Neural cell (in vitro differentiated cells): ENCODE results near the gene ZNF407. TPM values are rescaled to one million over a fixed set of nuclear protein-coding genes. Genes with fewer than 3 reads are reported as not detected.

Source experiments
- H2AFZ ChIP-seq: fragments of 200-600, 300-800 bp; sonication (generic), shearing (Covaris generic); 2 replicates; pipeline ENCODE4 v1.6.0; 2014; ENCODE audit warnings: low read depth, mild to moderate bottlenecking, antibody characterized with exemption, low read length, moderate library complexity
- H3F3A ChIP-seq: fragments of 200-600 bp; shearing (Covaris generic); 2 replicates; pipeline ENCODE4 v1.6.1; 2016; ENCODE audit warnings: mild to moderate bottlenecking, moderate library complexity, mixed read lengths, antibody characterized with exemption, low read length; ENCODE audit not compliant: insufficient read depth, poor library complexity, severe bottlenecking
- H3K27ac ChIP-seq: fragments of 200-600, 300-800 bp; sonication (generic), shearing (Covaris generic); 2 replicates; pipeline ENCODE4 v1.5.1; 2014; ENCODE audit warnings: mild to moderate bottlenecking, low read length, moderate library complexity
- H3K27me3 ChIP-seq: fragments of 300-800, 200-600 bp; sonication (generic), shearing (Covaris generic); 2 replicates; pipeline ENCODE4 v1.6.0; 2014; ENCODE audit warnings: mild to moderate bottlenecking, low read depth, low read length, moderate library complexity; ENCODE audit not compliant: insufficient read depth
- H3K36me3 ChIP-seq: fragments of 300-800, 200-600 bp; sonication (generic), shearing (Covaris generic); 2 replicates; pipeline ENCODE4 v1.5.1; 2014; ENCODE audit warnings: mild to moderate bottlenecking, antibody characterized with exemption, low read length, moderate library complexity; ENCODE audit not compliant: insufficient read depth
- H3K4me2 ChIP-seq: fragments of 300-800, 200-600 bp; sonication (generic), shearing (Covaris generic); 2 replicates; pipeline ENCODE4 v1.6.0; 2014; ENCODE audit warnings: mild to moderate bottlenecking, low read length
- H3K4me3 ChIP-seq: fragments of 300-800, 200-600 bp; sonication (generic), shearing (Covaris generic); 2 replicates; pipeline ENCODE4 v1.5.1; 2014; ENCODE audit warnings: mild to moderate bottlenecking, low read length, moderate library complexity
- H3K79me2 ChIP-seq: fragments of 200-600 bp; shearing (Covaris generic); replicated peaks from 2 replicates; pipeline ENCODE4 v1.6.0; 2014; ENCODE audit warnings: mild to moderate bottlenecking, low read length, moderate library complexity; ENCODE audit not compliant: insufficient read depth
- H3K9ac ChIP-seq: fragments of 300-800, 200-600 bp; sonication (generic), shearing (Covaris generic); 2 replicates; pipeline ENCODE4 v1.6.1; 2016; ENCODE audit warnings: mild to moderate bottlenecking, low read length, mixed read lengths
- H3K9me2 ChIP-seq: fragments of 200-600 bp; shearing (Covaris generic); 2 replicates; pipeline ENCODE4 v1.6.1; 2016; ENCODE audit warnings: mild to moderate bottlenecking, low read length, mixed read lengths; ENCODE audit not compliant: insufficient read depth
- H3K9me3 ChIP-seq: fragments of 200-600, 300-800 bp; sonication (generic), shearing (Covaris generic); 2 replicates; pipeline ENCODE4 v1.6.1; 2016; ENCODE audit warnings: mild to moderate bottlenecking, mixed run types, low read length, moderate library complexity, mixed read lengths
- H4K20me1 ChIP-seq: fragments of 200-600 bp; shearing (Covaris generic); 2 replicates; pipeline ENCODE4 v1.6.1; 2016; ENCODE audit warnings: mild to moderate bottlenecking, mixed run types; ENCODE audit not compliant: insufficient read depth
- EP300 ChIP-seq: fragments of 450-650 bp; conservative IDR thresholded peaks from 2 replicates; pipeline ENCODE4 v1.6.1; 2014; ENCODE audit warnings: antibody characterized with exemption, mild to moderate bottlenecking, moderate library complexity; ENCODE audit not compliant: poor library complexity, severe bottlenecking
- EZH2 ChIP-seq: fragments of 200-600, 300-800 bp; shearing (Covaris generic), sonication (generic); IDR thresholded peaks from 2 replicates; pipeline ENCODE4 v1.6.1; 2014; ENCODE audit warnings: antibody characterized with exemption, low read length, borderline replicate concordance, mild to moderate bottlenecking; ENCODE audit not compliant: insufficient read depth, poor library complexity, severe bottlenecking
- MXI1 ChIP-seq: fragments of 450-650 bp; conservative IDR thresholded peaks from 2 replicates; pipeline ENCODE4 v1.6.1; 2014; ENCODE audit warnings: antibody characterized with exemption, mild to moderate bottlenecking; ENCODE audit not compliant: poor library complexity, severe bottlenecking
- POLR2AphosphoS5 ChIP-seq: IDR thresholded peaks from 2 replicates; pipeline ENCODE4 v1.6.1; 2012
- RAD21 ChIP-seq: fragments of 450-650 bp; conservative IDR thresholded peaks from 2 replicates; pipeline ENCODE4 v1.6.1; 2014; ENCODE audit warnings: antibody characterized with exemption, mild to moderate bottlenecking, moderate library complexity
- SMC3 ChIP-seq: fragments of 450-650 bp; conservative IDR thresholded peaks from 2 replicates; pipeline ENCODE4 v1.6.1; 2014; ENCODE audit warnings: antibody characterized with exemption, mild to moderate bottlenecking, moderate library complexity; ENCODE audit not compliant: poor library complexity
- TAF1 ChIP-seq: IDR thresholded peaks from 2 replicates; pipeline ENCODE4 v1.6.1; 2012; ENCODE audit warnings: low read depth
- polyA plus RNA-seq: library from polyadenylated mRNA; depleted of rRNA; stranded (reverse); fragments of >200 nt; gene quantifications from 2 replicates; pipeline ENCODE4 v1.2.3, GENCODE V29; 2014
- TF ChIP-seq, protein P1 (sequence below): IDR thresholded peaks from 2 replicates; pipeline ENCODE4 v1.6.1; 2012; ENCODE audit warnings: borderline replicate concordance
- TF ChIP-seq, protein P2 (sequence below): fragments of 450-650 bp; IDR thresholded peaks from 2 replicates; pipeline ENCODE4 v1.5.1; 2014; ENCODE audit warnings: antibody characterized with exemption, mild to moderate bottlenecking, moderate library complexity; ENCODE audit not compliant: poor library complexity, severe bottlenecking

The ZNF407 gene
- polyA plus RNA-seq, 1 donor from 2014 or later = 2.9 TPM

DNA sequence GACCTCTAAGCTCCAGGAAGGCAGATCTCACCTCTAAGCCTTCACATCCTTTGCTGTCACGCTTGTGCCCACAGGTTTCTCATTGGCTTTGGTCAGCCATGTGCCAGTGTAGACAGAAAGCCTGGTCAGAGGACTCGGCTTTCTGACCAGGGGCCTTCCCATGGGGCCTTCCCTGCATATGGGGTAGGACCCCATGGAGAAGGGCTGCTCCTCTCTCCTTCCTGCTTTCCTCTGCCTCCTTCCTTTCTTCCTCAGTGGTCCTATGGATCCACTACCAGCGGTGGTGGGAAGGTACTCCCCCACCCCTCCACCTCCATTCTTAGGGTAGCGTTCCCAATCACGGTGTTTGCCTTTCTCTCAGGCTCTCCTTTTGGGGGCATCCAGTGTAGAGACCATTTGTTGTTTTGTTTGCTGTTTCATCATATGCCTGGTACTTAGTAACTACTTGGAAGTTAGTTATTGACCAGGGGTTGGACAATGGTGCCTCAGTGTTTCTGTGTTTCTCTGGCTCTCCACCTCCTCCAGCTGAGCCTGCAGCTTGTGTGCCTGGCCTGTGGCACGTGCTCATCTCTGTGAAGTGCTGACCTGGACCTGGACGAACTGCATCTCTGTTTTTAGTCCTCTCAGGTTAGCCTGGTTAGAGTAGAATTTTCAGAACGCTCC lies 71.6 kb downstream of the ZNF407 start:
- Histone ChIP-seq H3F3A (no peaks in the 10 kb centered on the region), H3K27ac (no peak overlapping the region), H3K9me2 (no peaks in the 10 kb centered on the region), H3K4me3 (no peak overlapping the region), H3K4me2 (no peak overlapping the region), H3K36me3 (no peaks in the 10 kb centered on the region), H4K20me1 (no peaks in the 10 kb centered on the region), H3K27me3 (peaks cover 28% of the 10 kb centered on the region), H2AFZ (no peak overlapping the region), H3K9ac (no peak overlapping the region), H3K9me3 (no peaks in the 10 kb centered on the region), H3K79me2 (no peaks in the 10 kb centered on the region)
- TF ChIP-seq EZH2 (no peak), MXI1 (no peak), SMC3 (no peak), EP300 (no peak), TAF1 (no peak)
- TF ChIP-seq, protein P1, sequence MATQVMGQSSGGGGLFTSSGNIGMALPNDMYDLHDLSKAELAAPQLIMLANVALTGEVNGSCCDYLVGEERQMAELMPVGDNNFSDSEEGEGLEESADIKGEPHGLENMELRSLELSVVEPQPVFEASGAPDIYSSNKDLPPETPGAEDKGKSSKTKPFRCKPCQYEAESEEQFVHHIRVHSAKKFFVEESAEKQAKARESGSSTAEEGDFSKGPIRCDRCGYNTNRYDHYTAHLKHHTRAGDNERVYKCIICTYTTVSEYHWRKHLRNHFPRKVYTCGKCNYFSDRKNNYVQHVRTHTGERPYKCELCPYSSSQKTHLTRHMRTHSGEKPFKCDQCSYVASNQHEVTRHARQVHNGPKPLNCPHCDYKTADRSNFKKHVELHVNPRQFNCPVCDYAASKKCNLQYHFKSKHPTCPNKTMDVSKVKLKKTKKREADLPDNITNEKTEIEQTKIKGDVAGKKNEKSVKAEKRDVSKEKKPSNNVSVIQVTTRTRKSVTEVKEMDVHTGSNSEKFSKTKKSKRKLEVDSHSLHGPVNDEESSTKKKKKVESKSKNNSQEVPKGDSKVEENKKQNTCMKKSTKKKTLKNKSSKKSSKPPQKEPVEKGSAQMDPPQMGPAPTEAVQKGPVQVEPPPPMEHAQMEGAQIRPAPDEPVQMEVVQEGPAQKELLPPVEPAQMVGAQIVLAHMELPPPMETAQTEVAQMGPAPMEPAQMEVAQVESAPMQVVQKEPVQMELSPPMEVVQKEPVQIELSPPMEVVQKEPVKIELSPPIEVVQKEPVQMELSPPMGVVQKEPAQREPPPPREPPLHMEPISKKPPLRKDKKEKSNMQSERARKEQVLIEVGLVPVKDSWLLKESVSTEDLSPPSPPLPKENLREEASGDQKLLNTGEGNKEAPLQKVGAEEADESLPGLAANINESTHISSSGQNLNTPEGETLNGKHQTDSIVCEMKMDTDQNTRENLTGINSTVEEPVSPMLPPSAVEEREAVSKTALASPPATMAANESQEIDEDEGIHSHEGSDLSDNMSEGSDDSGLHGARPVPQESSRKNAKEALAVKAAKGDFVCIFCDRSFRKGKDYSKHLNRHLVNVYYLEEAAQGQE = no peak
- TF ChIP-seq, protein P2, sequence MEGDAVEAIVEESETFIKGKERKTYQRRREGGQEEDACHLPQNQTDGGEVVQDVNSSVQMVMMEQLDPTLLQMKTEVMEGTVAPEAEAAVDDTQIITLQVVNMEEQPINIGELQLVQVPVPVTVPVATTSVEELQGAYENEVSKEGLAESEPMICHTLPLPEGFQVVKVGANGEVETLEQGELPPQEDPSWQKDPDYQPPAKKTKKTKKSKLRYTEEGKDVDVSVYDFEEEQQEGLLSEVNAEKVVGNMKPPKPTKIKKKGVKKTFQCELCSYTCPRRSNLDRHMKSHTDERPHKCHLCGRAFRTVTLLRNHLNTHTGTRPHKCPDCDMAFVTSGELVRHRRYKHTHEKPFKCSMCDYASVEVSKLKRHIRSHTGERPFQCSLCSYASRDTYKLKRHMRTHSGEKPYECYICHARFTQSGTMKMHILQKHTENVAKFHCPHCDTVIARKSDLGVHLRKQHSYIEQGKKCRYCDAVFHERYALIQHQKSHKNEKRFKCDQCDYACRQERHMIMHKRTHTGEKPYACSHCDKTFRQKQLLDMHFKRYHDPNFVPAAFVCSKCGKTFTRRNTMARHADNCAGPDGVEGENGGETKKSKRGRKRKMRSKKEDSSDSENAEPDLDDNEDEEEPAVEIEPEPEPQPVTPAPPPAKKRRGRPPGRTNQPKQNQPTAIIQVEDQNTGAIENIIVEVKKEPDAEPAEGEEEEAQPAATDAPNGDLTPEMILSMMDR = no peak

DNA sequence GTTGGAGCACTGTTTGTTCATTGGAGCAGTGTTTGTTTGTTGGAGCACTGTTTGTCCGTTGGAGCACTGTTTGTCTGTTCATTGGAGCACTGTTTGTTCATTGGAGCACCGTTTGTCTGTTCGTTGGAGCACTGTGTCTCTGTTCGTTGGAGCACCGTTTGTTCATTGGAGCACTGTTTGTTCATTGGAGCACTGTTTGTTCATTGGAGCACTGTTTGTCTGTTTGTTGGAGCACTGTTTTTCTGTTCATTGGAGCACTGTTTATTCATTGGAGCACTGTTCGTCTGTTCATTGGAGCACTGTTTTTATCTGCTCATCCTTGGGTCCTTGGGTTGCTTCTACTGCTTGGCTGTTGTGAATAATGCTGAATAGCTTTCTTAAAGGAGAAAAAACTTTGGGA lies 74.7 kb downstream of the ZNF407 start:
- Histone ChIP-seq H4K20me1 (no peaks in the 10 kb centered on the region), H3K79me2 (no peaks in the 10 kb centered on the region), H2AFZ (no peak overlapping the region), H3K9me3 (no peaks in the 10 kb centered on the region), H3K4me3 (no peak overlapping the region), H3K27me3 (peaks cover 1% of the 10 kb centered on the region), H3K9me2 (no peaks in the 10 kb centered on the region), H3K27ac (no peak overlapping the region), H3F3A (no peaks in the 10 kb centered on the region), H3K9ac (no peak overlapping the region), H3K4me2 (no peak overlapping the region), H3K36me3 (no peaks in the 10 kb centered on the region)
- TF ChIP-seq MXI1 = no peak
- TF ChIP-seq RAD21 = no peak
- no peak for TF ChIP-seq EZH2
- TF ChIP-seq, protein P1 = no peak
- TF ChIP-seq, protein P2 = no peak
- TF ChIP-seq SMC3 = no peak
- no peak for TF ChIP-seq TAF1
- no peak for TF ChIP-seq POLR2AphosphoS5
- TF ChIP-seq EP300 = no peak
